CD14-positive monocyte (primary cell): Measurements from ENCODE around the gene KHDRBS1. TPM values are rescaled to one million over a fixed set of nuclear protein-coding genes. Genes with fewer than 3 reads are reported as not detected.
"Not testable (repeated sequence)": the region's sequence is repeated elsewhere in the genome, so short reads cannot be mapped to it uniquely, and the experiment has no call there.

Experiments
- DNase-seq, 3 donors: peaks; one replicate each; pipeline ENCODE4 v3.0.0-alpha.2; 2011 to 2022
- H2AFZ ChIP-seq: 2 replicates; pipeline ENCODE4 v1.6.0; 2012; ENCODE audit warnings: mild to moderate bottlenecking, low read depth, low read length, inconsistent platforms; ENCODE audit not compliant: insufficient read depth, poor library complexity, severe bottlenecking
- H3K27ac ChIP-seq, 2 donors: 1 replicate in 1 of 2; 2 replicates in 1 of 2; pipeline ENCODE4 v1.5.1; 2012 to 2013; ENCODE audit warnings: low read length in 2 of 2, control low read depth in 1 of 2, inconsistent platforms in 1 of 2, low read depth in 1 of 2, mild to moderate bottlenecking in 1 of 2
- H3K27me3 ChIP-seq, 2 donors: one replicate each; pipeline versions ENCODE4 v1.6.0 to v1.6.1; 2011 to 2013; ENCODE audit warnings: low read length in 2 of 2; ENCODE audit not compliant: control insufficient read depth in 2 of 2, insufficient read depth in 2 of 2
- H3K36me3 ChIP-seq, 2 donors: replicated peaks in 1 of 2; 1 replicate in 1 of 2; 2 replicates in 1 of 2; pipeline versions ENCODE4 v1.5.1 to v1.6.1; 2012 to 2013; ENCODE audit warnings: low read length in 2 of 2, control low read depth in 1 of 2, inconsistent platforms in 1 of 2, mild to moderate bottlenecking in 1 of 2; ENCODE audit not compliant: insufficient read depth in 2 of 2, control insufficient read depth in 1 of 2
- H3K4me1 ChIP-seq, 2 donors: 1 replicate in 1 of 2; 2 replicates in 1 of 2; pipeline versions ENCODE4 v1.5.1 to v1.6.1; 2012 to 2013; ENCODE audit warnings: low read length in 2 of 2, control low read depth in 1 of 2, inconsistent platforms in 1 of 2, mild to moderate bottlenecking in 1 of 2, moderate library complexity in 1 of 2; ENCODE audit not compliant: insufficient read depth in 2 of 2, control insufficient read depth in 1 of 2
- H3K4me2 ChIP-seq: replicated peaks from 2 replicates; pipeline ENCODE3; 2012; ENCODE audit warnings: low read length, moderate library complexity, mild to moderate bottlenecking; ENCODE audit not compliant: poor library complexity, severe bottlenecking; ENCODE audit errors: extremely low read depth
- H3K4me3 ChIP-seq, 3 experiments: fragments of 200-600 bp in 1 of 3; sonication (generic) in 1 of 3; replicated peaks in 1 of 3; 1 replicate in 2 of 3; 2 replicates in 1 of 3; pipeline ENCODE4 v1.5.1; 2011 to 2013; ENCODE audit warnings: low read length in 3 of 3, mild to moderate bottlenecking in 3 of 3, control low read depth in 2 of 3, low read depth in 2 of 3, inconsistent platforms in 1 of 3, moderate library complexity in 1 of 3
- H3K79me2 ChIP-seq: 2 replicates; pipeline ENCODE4 v1.6.0; 2012; ENCODE audit warnings: mild to moderate bottlenecking, control low read depth, inconsistent platforms, low read length, moderate library complexity; ENCODE audit not compliant: insufficient read depth
- H3K9ac ChIP-seq: 2 replicates; pipeline ENCODE4 v1.6.0; 2017; ENCODE audit warnings: low read length, mild to moderate bottlenecking; ENCODE audit not compliant: insufficient read depth, poor library complexity, severe bottlenecking
- H3K9me3 ChIP-seq, 2 donors: replicated peaks in 1 of 2; 1 replicate in 1 of 2; 2 replicates in 1 of 2; pipeline versions ENCODE4 v1.5.1 to v1.6.1; 2012 to 2013; ENCODE audit warnings: low read length in 2 of 2, control low read depth in 1 of 2; ENCODE audit not compliant: control insufficient read depth in 1 of 2, insufficient read depth in 1 of 2
- H4K20me1 ChIP-seq: 2 replicates; pipeline ENCODE4 v1.6.0; 2012; ENCODE audit warnings: mild to moderate bottlenecking, low read length, control low read depth, moderate library complexity; ENCODE audit not compliant: insufficient read depth
- H3K27ac Mint-ChIP-seq, 7 donors: one replicate each; pipeline ENCODE4 v1.8.0; 2020; ENCODE audit warnings: mild to moderate bottlenecking in 7 of 7, mixed read lengths in 7 of 7, moderate library complexity in 6 of 7, inconsistent platforms in 2 of 7
- H3K27me3 Mint-ChIP-seq, 3 donors: one replicate each; pipeline ENCODE4 v1.8.0; 2021 to 2022; ENCODE audit warnings: low read depth in 3 of 3, mild to moderate bottlenecking in 3 of 3, mixed read lengths in 3 of 3, moderate library complexity in 3 of 3, inconsistent platforms in 1 of 3
- H3K36me3 Mint-ChIP-seq, 2 donors: one replicate each; pipeline ENCODE4 v1.8.0; 2020; ENCODE audit warnings: mixed read lengths in 2 of 2, inconsistent platforms in 1 of 2, mild to moderate bottlenecking in 1 of 2
- H3K4me1 Mint-ChIP-seq: one replicate; pipeline ENCODE4 v1.8.0; 2020; ENCODE audit warnings: mild to moderate bottlenecking, mixed read lengths
- H3K4me3 Mint-ChIP-seq, 2 donors: one replicate each; pipeline ENCODE4 v1.8.0; 2020; ENCODE audit warnings: mild to moderate bottlenecking in 2 of 2, mixed read lengths in 2 of 2, moderate library complexity in 1 of 2
- H3K9me3 Mint-ChIP-seq, 7 donors: one replicate each; pipeline ENCODE4 v1.8.0; 2020 to 2022; ENCODE audit warnings: mixed read lengths in 7 of 7, mild to moderate bottlenecking in 6 of 7, moderate library complexity in 6 of 7, inconsistent platforms in 2 of 7
- whole genome bisulfite sequencing: methylation state at CpG from one replicate; pipeline ENCODE4 v1.1.5; 2013; ENCODE audit warnings: missing lambda C conversion rate; ENCODE audit not compliant: insufficient coverage; 5-methylcytosine and 5-hydroxymethylcytosine counted together
- intact Hi-C, 2 donors: fragments of 100-400 bp; cut with micrococcal nuclease; formaldehyde crosslinking; loops; one replicate each; pipeline versions ENCODE4 v1.15.0 to v1.15.1; 2023
- polyA plus RNA-seq, 3 donors: library from polyadenylated mRNA; depleted of rRNA in 1 of 3; unstranded in 2 of 3; stranded (reverse) in 1 of 3; fragments of 300-500 nt in 2 of 3; fragments of >200 nt in 1 of 3; fragmentation: Illumina TruSeq in 2 of 3; gene quantifications; 1 replicate in 2 of 3; 2 replicates in 1 of 3; pipeline ENCODE4 v1.2.3, GENCODE V29; 2012 to 2021
- TF ChIP-seq, protein P1 (sequence below): fragments of 200-600 bp; IDR thresholded peaks from one replicate; pipeline ENCODE4 v1.8.0; 2022; ENCODE audit warnings: antibody characterized with exemption, mild to moderate bottlenecking

Gene KHDRBS1
- polyA plus RNA-seq, 3 donors = 40.7 to 65.6 (median 51.6) TPM

DNA sequence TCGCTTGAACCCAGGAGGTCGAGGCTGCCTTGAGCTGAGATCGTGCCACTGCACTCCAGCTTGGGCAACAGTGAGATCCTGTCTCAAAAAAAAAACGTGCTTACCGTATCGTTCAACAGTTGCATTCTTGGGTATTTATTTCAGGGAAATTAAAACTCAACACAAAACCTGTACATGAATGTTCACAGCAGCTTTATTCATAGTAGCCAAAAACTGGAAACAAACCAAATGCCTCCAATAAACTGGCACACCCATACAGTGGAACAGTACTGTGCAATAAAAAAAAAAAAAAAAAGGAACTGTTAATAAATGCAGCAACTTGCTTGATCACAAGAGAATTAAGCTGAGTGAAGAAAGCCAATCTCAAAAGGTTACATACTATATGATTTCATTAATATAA lies 6.7 kb downstream of the KHDRBS1 start:
- peak overlapping the region; percentile 9 for H3K9ac ChIP-seq
- Mint-ChIP-seq H3K9me3 (no peaks in the 10 kb centered on the region), H3K4me1 (peaks cover 47% of the 10 kb centered on the region), H3K36me3 (peaks cover 4 to 44% of the 10 kb centered on the region in 2 donors), H3K4me3 (peak overlapping the region in 1 of 2 donors; percentile 42), H3K27me3 (no peaks in the 10 kb centered on the region), H3K27ac (peak overlapping the region; percentile 66 to 86 (median 84))
- DNase-seq = peak in 1 of 3 donors; percentile 17
- H3K36me3 ChIP-seq = peaks cover 5 to 31% of the 10 kb centered on the region in 2 donors
- TF ChIP-seq, protein P1, sequence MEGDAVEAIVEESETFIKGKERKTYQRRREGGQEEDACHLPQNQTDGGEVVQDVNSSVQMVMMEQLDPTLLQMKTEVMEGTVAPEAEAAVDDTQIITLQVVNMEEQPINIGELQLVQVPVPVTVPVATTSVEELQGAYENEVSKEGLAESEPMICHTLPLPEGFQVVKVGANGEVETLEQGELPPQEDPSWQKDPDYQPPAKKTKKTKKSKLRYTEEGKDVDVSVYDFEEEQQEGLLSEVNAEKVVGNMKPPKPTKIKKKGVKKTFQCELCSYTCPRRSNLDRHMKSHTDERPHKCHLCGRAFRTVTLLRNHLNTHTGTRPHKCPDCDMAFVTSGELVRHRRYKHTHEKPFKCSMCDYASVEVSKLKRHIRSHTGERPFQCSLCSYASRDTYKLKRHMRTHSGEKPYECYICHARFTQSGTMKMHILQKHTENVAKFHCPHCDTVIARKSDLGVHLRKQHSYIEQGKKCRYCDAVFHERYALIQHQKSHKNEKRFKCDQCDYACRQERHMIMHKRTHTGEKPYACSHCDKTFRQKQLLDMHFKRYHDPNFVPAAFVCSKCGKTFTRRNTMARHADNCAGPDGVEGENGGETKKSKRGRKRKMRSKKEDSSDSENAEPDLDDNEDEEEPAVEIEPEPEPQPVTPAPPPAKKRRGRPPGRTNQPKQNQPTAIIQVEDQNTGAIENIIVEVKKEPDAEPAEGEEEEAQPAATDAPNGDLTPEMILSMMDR = no peak
- peak overlapping the region; percentile 46 to 65 for H3K27ac ChIP-seq
- H2AFZ ChIP-seq = no peak overlapping the region
- peaks cover 100% of the 10 kb centered on the region for H3K79me2 ChIP-seq
- H4K20me1 ChIP-seq = peaks cover 100% of the 10 kb centered on the region
- intact Hi-C loops = no loop called here
- H3K4me1 ChIP-seq = peaks cover 35 to 54% of the 10 kb centered on the region in 2 donors
- peak overlapping the region; percentile 43 for H3K4me2 ChIP-seq
- no peaks in the 10 kb centered on the region for H3K9me3 ChIP-seq
- H3K4me3 ChIP-seq = no peak overlapping the region
- 100% methylated on average over 1 of the region's 6 CpGs for WGBS
- no peaks in the 10 kb centered on the region for H3K27me3 ChIP-seq

DNA sequence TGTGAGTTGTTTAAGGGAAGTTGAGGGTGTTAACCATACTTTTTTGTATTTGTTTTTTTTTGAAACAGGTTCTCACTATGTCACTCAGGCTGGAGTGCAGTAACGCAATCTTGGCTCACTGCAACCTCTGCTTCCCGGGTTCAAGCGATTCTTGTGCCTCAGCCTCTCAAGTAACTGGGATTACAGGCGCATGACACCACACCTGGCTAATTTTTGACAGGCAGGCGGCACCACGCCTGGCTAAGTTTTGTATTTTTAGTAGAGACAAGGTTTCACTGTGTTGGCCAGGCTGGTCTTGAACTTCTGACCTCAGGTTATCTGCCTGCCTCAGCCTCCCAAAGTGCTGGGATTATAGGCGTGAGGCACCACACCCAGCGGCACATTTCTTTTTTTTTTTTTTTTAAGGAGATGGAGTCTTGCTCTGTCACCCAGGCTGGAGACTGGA lies 7.9 kb downstream of the KHDRBS1 start:
- H3K4me3 Mint-ChIP-seq, H3K27me3 ChIP-seq, H3K4me3 ChIP-seq, H3K4me2 ChIP-seq, H3K9me3 Mint-ChIP-seq, H3K9me3 ChIP-seq, intact Hi-C loops, H2AFZ ChIP-seq, DNase-seq, H3K27me3 Mint-ChIP-seq, H3K9ac ChIP-seq: not testable (repeated sequence)
- H3K27ac Mint-ChIP-seq = peak overlapping the region in 6 of 7 donors; percentile 63 to 87 (median 75)
- H3K27ac ChIP-seq = peak overlapping the region; percentile 31 to 65
- peaks cover 100% of the 10 kb centered on the region for H4K20me1 ChIP-seq
- no CpG with 5 or more reads among the region's 8 CpGs for WGBS
- peaks cover 4 to 46% of the 10 kb centered on the region in 2 donors for H3K36me3 Mint-ChIP-seq
- H3K4me1 ChIP-seq = peaks cover 23 to 41% of the 10 kb centered on the region in 2 donors
- H3K36me3 ChIP-seq = peaks cover 5 to 38% of the 10 kb centered on the region in 2 donors
- H3K4me1 Mint-ChIP-seq = peaks cover 37% of the 10 kb centered on the region
- peaks cover 100% of the 10 kb centered on the region for H3K79me2 ChIP-seq
